ENCODE results near the gene PTAFR.

PTAFR gene

DNA sequence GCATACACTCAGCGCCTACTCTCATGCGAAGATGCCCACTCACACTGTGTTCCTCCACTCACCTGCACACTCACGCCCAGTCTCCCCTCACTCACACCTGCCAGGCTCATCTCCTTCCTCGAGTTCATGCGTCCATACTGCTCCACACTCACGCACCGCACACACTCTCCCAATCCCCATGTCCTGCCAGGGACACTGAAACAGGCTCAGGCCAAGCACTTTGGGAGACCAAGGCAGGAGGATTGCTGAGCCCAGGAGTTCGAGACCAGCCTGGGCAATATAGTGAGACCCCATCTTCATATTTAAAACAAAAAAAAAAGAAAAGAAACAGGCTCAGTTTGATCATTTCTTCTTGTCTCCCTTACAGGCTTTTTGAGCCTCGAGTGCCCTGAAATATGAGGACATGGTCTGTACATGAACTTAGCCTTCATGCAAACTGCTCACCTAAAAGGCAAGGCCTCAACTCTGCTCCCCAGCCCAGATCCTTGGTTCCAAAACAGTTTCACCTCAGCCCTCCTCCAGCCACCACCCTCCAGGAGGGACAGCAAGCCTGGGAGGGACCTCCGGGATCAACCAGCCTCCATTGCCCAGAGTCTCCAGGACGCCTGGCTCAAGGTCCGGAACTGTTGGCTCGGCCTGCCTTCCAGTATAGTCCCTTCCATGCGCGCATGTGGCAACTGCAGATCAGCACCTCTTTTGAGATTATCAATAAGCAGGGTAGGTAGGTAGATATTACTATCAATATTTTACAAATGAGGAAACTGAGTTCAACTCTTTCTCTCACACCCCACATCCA lies 2.4 kb upstream of the PTAFR start:
- DNase-seq (ENCODE audit: low read depth in 2 of 2), result no peak

DNA sequence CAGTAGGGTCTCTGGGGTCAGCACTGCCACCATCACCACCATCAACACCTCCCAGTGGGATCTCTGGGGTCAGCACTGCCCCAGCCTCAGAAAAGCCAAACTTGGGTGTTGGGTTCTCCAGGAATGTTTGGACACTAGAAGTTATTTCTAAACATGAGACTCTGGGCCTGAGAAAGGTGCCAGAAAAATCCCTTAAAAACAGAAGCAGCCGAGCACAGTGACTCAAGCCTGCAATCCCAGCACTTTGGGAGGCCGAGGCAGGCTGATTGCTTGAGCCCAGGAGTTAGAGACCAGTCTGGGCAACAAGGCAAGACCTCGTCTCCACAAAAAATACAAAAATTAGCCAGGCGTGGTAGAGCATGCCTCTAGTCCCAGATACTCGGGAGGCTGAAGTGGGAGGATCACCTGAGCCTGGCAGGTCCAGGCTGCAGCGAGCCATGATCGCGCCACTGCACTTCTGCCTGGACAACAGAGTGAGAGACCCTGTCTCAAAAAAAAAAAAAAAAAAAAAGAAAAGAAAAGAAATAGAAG lies 470 bp downstream of the PTAFR start:
- DNase-seq (ENCODE audit: low read depth in 2 of 2), result no peak

GRCh38 chr1:28173980-28174297 lies 2.6 kb downstream of the PTAFR start:
- no peak for DNase-seq (ENCODE audit: low read depth in 2 of 2)

- DNase-seq (ENCODE audit: low read depth in 2 of 2), result no peak
These were observed 3.1 kb downstream of the PTAFR start for GRCh38 chr1:28173151-28173979.

DNA sequence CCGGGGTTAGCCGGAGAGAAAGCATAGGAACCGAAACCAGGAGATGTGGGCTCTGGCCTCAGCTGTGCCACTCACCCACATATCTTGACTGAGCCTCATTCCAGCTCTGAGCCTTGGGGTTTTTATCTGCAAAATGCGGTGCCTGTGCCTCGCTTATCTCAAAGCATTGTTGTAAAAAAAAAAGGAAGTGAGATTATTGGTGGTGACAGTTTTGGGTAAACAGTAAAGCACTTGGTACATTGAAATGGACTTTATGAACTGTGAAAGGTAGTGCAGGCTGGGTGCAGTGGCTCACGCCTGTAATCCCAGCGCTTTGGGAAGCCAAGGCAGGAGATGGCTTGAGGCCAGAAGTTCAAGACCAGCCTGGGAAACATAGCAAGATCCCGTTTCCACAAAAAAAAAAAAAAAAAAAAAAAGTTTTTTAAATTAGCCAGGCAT lies 3.8 kb downstream of the PTAFR start:
- no peak for DNase-seq (ENCODE audit: low read depth in 2 of 2)

DNA sequence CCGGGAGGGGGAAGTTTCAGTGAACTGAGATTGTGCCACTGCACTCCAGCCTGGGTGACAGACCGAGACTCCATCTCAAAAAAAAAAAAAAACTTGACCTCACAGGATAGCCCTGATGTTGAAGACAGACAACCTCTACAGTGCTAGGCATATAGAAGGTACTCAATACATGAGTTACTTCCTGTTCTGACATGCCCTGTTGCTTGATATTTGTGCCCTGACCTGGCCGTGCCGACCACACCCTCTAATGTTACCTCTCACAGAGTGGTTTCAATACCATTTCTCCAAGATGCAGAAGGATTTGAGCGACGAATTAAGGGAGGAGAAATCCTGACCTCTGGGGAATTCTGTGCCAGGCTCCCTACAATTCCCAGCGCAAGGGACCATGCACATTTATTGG lies 5.2 kb downstream of the PTAFR start:
- no peak for DNase-seq (ENCODE audit: low read depth in 2 of 2)

DNA sequence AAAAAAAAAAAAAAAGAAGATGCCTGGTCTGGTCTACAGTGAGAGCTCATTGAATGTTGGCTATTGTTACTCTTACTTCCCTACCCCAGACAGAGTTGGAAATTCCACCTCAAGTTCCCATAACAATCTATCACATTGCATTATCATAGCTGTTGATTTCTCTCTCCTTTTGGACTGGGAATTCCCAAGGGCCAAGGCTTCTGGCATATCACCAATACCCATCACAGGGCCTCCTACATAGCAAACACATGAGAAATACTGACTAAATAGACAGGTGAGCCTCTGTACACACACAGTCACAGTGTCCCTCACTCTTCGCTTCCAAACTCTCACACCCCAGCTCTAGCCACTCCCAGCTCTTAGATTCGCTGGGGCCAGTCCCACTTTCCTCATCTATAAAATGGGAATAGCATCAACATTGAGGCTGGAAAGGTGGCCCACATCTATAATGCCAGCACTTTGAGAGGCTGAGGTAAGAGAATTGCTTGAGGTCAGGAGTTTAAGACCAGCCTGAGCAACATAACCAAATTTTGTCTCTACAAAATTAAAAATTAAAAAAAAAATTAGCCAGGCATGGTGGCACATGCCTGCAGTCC lies 6.4 kb downstream of the PTAFR start:
- no peak for DNase-seq (ENCODE audit: low read depth in 2 of 2)

- DNase-seq (ENCODE audit: low read depth in 2 of 2), result no peak
These were observed 12.9 kb downstream of the PTAFR start for GRCh38 chr1:28163496-28164161.

DNA sequence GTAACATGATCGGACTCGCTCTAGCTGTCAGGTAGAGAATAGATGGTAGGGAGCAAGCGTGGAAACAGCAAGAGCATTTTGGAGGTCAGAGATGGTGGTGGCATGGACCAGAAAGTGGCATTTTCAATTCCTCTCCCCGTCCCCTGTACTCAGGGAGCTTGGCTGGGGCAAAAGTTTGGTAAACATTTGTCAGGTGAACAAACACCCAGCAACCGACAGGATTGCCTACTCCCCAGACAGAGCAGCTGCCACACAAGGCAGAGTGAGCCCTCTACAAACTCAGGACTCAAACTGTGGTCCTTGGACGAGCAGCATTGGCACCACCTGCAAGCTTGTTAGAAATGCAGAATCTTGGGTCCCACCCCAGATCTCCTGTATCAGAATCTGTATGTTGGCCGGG lies 14.3 kb downstream of the PTAFR start:
- no peak for DNase-seq (ENCODE audit: low read depth in 2 of 2)

DNA sequence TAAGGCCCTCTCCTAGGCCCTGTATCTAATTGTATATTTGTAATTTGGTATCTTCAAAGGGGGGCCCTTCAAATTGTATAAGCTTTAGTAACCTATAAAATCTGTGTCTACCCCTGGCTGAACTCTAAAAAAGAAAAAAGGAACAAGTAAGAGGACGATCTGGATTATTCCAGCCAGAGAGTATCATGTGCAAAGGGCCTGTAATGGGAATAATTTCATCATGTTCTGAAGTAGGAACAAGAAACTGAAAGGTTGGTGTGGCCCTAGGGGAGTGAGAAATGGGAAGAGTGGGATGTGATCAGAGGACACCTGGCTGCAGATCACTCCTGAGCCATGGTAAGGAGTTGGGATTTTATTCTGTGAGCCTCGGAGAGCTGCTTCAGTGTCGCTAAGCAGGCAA lies 14.7 kb downstream of the PTAFR start:
- no peak for DNase-seq (ENCODE audit: low read depth in 2 of 2)

- no peak for DNase-seq (ENCODE audit: low read depth in 2 of 2)
These were observed 15.7 kb downstream of the PTAFR start for GRCh38 chr1:28160782-28161266.

DNA sequence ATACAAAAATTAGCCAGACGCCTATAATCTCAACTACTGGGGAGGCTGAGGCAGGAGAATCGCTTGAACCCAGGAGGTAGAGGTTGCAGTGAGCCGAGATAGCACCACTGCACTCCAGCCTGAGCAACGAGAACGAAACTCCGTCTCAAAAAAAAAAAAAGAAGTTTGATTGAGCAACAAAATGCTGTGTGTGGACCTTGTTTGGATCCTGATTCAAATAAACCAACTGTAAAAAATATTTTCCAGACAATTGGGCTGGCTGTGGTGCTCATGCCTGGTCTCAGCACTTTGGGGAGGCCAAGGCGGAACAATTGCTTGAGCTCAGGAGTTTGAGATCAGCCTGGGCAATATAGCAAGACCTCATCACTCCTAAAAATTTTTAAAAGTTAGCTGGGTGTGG lies 16.8 kb downstream of the PTAFR start:
- DNase-seq (ENCODE audit: low read depth in 2 of 2), result no peak

- no peak for DNase-seq (ENCODE audit: low read depth in 2 of 2)
These were observed 17.2 kb downstream of the PTAFR start for GRCh38 chr1:28159243-28159642.

DNA sequence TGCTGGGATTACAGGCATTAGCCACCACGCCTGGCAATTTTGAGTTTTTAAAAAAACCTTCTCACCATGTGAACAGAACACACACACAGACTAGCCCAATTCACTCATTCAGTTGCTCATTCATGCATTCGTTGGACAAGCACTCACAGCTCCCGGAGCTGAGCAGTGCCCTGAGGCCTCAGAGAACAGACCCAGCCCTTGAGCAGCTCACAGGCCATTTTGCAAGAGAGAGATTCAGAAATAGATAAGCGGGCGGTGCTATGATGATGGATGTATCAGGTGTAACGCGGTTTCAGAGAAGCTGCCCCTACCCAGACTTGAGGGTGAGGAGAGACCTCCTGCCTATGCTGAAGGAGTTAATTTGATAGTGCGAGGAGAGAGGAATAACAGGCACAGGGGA lies 18.6 kb downstream of the PTAFR start:
- DNase-seq (ENCODE audit: low read depth in 2 of 2), result no peak

DNA sequence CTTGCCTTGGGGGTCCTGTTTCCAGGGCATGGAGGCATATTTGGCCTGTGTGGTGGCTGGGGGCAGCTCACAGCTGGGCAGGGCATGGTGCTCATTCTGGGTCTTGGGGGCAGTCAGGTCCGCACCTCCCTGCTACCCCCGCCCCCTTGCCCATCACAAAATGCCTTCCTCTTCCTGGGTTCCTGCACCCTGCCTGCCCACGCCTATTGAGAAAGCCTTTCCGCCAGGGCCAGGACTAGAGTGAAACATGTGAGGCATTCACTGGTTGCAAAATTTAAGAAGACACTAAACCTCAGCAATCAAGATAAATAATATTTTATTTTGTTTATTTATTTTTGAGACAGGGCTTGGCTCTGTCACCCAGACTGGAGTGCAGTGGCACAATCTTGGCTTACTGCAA lies 19.7 kb downstream of the PTAFR start:
- DNase-seq (ENCODE audit: low read depth in 2 of 2), result no peak

DNA sequence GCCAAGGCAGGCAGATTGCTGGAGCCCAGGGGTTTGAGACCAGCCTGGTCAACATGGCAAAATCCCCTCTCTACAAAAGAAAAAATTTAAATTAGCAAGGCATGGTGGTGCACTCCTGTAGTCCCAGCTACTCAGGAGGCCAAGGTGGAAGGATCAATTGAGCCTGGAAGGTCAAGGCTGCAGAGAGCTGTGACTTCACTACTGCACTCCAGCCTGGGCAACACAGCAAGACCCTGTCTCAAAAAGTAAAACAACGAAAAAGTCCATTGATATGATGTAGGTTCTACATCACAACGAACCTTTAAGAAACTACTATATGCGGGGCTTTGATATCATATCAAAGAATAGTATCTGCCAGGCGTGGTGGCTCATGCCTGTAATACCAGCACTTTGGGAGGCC lies 20.9 kb downstream of the PTAFR start:
- DNase-seq (ENCODE audit: low read depth in 2 of 2), result no peak

- no peak for DNase-seq (ENCODE audit: low read depth in 2 of 2)
These were observed 22.4 kb downstream of the PTAFR start for GRCh38 chr1:28154078-28154594.

GRCh38 chr1:28150125-28150780 lies 26.2 kb downstream of the PTAFR start:
- DNase-seq (ENCODE audit: low read depth in 2 of 2), result no peak

GRCh38 chr1:28148880-28149195 lies 27.7 kb downstream of the PTAFR start:
- DNase-seq (ENCODE audit: low read depth in 2 of 2), result no peak

GRCh38 chr1:28147264-28148094 lies 29.0 kb downstream of the PTAFR start:
- DNase-seq (ENCODE audit: low read depth in 2 of 2), result no peak

Measured in activated CD8-positive, alpha-beta memory T cell treated with anti-CD3 and anti-CD28 coated beads for 4 hours (primary cell).